Cortex of kidney (tissue), 1 donor: ENCODE results near the gene EIF5A.
"Not testable (repeated sequence)": the region's sequence is repeated elsewhere in the genome, so short reads cannot be mapped to it uniquely, and the experiment has no call there.

Experiments used
- DNase-seq: peaks from one replicate; lab custom pipeline; 2025; lab: John Stamatoyannopoulos, UW

The EIF5A gene

DNA sequence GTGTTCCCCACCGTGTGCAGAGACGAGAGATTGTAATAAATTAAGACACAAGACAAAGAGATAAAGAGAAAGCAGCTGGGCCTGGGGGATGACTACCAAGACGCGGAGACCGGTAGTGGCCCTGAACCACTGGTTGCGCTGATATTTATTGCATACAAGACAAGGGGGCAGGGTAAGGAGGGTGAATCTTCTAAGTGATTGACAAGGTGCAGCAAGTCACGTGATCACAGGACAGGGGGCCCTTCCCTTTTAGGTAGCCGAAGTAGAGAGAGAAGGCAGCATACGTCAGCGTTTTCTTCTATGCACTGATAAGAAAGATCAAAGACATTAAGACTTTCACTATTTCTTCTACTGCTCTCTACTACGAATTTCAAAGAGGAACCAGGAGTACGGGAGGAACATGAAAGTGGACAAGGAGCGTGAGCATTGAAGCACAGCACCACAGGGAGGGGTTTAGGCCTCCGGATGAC is 25.2 kb downstream of the EIF5A start:
- DNase-seq, result not testable (repeated sequence)

DNA sequence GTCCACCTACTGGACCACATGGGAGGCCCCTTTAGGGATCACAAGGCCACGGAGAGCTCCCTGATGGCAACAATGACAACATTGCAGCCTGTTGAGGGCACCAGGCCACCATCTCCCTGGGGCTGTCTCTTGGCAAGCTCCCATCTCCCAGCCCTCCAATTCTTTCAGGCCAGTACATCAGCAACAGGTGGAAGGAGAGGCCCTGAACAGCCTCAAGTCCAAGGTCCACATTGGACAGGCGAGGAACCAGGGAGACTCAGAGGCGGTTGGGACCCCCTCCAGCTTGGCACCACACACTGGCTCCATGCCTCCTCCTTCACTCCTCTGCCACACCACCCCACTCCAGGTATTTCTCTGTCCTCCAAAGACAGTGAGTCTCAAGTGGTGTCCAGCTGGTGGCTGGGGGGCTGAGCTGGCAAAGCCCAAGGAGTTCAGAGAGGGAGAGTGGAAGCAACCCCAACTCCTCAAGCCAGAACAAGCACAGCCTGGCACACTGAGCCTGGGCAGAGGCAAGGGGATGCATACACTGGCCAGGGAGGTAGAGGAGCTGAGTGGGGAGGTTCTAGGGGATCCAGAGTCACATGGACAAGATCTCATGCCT is 27.6 kb downstream of the EIF5A start:
- no peak for DNase-seq

GRCh38 chr17:7335765-7336164 is 28.3 kb downstream of the EIF5A start:
- DNase-seq, result not testable (repeated sequence)

GRCh38 chr17:7336240-7337175 is 29.1 kb downstream of the EIF5A start, which contains the start of gene ACAP1:
Gene ACAP1, plus strand, starts transcription at chr17:7336529. Its CDS starts 206 bp downstream, at chr17:7336735.
- DNase-seq, result no peak

DNA sequence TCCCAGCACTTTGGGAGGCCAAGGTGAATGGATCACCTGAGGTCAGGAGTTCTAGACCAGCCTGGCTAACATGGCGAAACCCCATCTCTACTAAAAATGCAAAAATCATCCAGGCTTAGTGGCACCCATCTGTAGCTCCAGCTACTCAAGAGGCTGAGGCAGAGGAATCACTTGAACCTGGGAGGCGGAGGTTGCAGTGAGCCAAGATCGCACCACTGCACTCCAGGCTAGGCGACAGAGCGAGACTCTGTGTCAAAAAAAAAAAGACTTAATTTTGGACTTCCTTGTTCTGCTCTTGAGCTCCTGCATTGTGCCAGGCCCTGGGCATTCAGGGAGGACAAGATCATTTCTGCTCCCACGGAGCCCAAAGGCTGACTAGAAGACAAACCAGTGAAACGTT is 30.2 kb downstream of the EIF5A start:
- DNase-seq, result not testable (repeated sequence)

- no peak for DNase-seq
These were observed 32.8 kb downstream of the EIF5A start for GRCh38 chr17:7340179-7340578.

DNA sequence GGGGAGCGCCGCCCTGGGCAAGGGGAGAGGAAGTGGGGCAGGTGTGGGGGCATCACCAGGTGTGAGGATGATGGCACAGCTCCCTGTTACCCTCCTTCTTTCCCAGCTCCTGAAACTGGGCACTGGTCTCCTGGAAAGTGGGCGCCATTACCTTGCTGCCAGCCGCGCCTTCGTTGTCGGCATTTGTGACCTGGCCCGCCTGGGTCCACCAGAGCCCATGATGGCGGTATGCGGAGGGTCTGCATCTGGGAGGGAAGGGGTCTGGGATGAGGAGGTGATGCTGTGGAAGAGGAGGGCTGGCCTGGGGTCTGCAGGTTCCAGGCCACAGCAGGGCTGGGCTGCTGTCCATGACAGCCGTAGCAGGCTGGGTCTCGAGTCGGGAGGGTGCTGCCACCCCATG is 34.4 kb downstream of the EIF5A start:
- DNase-seq, result no peak

GRCh38 chr17:7343250-7343649 is 35.8 kb downstream of the EIF5A start:
- no peak for DNase-seq

DNA sequence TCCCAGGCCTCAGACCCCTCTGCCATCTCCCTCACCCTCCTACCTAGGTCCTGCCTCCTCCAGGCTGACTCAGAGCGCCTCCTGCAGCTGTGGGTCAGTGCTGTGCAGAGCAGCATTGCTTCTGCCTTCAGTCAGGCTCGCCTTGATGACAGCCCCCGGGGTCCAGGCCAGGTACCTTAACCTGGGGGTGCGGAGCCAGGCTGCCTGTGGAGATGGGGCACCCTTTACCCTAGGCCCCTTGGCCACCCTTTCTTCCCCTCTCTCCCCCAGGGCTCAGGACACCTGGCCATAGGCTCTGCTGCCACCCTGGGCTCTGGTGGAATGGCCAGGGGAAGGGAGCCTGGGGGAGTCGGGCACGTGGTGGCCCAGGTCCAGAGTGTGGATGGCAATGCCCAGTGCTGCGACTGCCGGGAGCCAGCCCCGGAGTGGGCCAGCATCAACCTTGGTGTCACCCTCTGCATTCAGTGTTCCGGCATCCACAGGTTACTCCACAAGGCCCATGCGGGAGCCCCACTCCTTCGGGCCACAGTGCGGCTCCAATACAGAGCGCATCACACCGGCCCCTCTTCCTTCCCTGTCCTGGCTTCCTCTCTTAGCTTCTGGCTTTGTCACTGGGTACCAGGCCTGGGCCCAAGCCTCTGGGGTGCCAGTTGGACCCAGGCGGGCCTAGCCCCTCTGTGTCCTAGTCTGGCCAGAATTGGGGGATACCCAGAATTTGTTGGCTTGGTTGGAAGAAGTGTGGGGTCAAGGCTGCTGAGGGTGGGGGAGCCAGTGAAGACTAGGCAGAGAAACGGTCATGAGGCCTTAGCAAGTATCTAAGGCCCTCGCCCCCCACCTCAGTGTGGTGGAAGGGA is 39.6 kb downstream of the EIF5A start:
- DNase-seq, result no peak

DNA sequence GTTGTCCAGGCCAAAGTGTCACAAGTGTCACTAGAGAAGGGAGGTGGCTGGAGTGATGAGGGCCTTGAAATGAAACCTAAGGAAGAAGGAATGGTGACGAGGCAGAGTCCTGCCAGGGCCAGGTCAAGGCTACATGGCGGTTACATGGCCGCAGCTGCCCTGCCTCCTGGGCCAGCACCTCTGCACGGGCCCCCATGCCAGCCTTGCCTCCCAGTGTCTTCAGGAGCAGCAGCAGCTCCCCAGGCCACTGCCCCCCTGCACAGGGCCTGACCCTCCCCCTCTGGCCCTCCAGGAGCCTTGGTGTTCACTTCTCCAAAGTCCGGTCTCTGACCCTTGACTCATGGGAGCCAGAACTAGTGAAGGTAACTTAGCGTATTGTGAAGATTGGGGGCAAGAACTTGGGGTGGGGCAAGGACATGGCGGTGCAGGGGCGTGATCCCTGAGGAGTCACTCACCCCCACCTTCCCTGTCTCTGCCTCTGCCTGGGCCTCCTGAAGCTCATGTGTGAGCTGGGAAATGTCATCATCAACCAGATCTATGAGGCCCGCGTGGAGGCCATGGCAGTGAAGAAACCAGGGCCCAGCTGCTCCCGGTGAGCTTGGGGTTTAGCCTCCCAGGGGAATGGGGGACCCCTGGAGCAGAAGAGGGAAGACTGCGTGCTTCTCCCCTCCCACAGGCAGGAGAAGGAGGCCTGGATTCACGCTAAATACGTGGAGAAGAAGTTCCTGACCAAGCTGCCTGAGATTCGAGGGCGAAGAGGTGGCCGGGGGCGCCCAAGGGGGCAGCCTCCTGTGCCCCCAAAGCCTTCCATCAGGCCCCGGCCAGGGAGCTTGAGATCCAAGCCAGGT is 40.4 kb downstream of the EIF5A start:
- DNase-seq, result no peak

- DNase-seq, result no peak
These were observed 41.2 kb downstream of the EIF5A start for GRCh38 chr17:7348478-7349242.

- peak; percentile 27 for DNase-seq
These were observed 44.5 kb downstream of the EIF5A start, which contains the start of gene KCTD11 for GRCh38 chr17:7351665-7352502. Gene KCTD11, plus strand, starts transcription at chr17:7352162.

DNA sequence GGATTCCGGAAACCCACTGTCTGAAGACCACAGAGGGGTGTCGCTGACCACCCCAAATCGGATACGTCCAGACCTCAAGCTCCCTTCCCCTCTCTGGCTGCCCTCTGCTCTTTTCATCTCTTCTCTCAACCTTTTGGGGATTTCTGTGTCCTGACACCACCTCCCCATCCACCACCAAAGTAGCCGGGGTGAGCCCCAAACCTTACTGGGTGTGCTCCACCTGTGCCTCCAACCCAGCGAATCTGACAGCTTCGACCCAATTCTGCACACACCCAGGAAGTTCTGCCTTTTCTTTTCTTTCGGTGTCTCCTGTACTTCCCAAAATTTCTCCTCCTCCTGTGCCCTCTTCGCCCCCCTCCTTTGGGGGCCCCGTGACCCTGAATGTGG is 45.1 kb downstream of the EIF5A start:
- no peak for DNase-seq

DNA sequence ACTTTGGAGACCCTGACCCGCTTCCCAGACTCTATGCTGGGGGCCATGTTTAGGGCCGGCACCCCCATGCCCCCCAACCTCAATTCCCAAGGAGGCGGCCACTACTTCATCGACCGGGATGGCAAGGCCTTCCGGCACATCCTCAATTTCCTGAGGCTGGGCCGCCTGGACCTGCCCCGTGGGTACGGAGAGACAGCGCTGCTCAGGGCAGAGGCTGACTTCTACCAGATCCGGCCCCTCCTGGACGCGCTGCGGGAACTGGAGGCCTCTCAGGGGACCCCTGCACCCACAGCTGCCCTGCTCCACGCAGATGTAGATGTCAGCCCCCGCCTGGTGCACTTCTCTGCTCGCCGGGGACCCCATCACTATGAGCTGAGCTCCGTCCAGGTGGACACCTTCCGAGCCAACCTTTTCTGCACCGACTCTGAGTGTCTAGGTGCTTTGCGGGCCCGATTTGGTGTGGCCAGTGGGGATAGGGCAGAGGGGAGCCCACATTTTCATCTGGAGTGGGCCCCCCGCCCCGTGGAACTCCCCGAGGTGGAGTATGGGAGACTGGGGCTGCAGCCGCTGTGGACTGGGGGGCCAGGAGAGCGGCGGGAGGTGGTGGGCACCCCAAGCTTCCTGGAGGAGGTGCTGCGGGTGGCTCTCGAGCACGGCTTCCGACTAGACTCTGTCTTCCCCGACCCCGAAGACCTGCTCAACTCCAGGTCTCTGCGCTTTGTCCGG is 45.6 kb downstream of the EIF5A start:
- DNase-seq, result no peak

DNA sequence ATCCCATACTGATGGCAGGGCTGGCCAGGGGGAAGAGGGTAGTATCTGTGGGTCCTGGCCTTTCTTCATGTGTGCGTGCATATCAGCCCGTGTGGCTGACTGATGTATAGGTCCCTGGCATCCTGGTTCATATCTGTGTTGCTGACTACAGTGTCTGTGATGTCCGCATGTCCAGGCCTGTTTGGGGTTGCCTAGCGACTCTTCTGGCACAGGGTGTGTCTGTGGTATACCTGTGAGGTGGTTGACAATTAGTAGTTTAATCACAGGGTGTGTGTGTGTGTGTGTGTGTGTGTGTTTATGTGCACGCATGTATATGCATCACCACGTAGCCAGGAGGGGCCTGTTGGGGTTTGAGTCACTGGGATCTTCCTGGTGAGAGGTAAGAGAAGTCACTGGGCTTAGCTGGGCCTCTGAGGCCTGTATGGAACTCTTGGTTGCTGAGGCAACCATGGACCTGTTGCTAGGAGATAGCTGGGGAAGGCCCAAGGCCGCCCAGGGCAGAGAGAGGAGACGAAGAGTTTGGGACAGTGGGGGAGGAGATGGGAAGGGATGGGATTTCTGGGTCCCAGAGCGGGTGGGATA is 46.9 kb downstream of the EIF5A start:
- no peak for DNase-seq

DNA sequence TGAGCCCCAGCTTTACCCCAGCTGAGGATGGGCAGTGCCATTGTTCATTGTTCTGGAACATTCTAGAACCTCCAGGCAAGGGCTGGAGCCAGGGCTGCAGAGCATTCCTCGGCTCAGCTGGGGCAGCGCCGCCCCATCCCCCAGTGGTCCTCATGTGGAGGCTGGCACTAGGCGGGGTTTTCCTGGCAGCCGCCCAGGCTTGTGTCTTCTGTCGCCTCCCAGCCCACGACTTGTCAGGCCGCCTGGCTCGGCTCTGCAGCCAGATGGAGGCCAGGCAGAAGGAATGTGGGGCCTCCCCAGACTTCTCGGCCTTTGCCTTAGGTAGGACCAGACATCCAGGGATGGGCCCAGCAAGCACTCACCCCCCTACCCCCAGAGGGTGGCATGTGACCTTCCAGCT is 47.6 kb downstream of the EIF5A start, which contains the start of gene TMEM95:
Gene TMEM95 (plus strand): TSS at position 104 of the 400 bp plus-strand sequence. CDS start 49 bp downstream, at position 153.
- DNase-seq, result no peak

DNA sequence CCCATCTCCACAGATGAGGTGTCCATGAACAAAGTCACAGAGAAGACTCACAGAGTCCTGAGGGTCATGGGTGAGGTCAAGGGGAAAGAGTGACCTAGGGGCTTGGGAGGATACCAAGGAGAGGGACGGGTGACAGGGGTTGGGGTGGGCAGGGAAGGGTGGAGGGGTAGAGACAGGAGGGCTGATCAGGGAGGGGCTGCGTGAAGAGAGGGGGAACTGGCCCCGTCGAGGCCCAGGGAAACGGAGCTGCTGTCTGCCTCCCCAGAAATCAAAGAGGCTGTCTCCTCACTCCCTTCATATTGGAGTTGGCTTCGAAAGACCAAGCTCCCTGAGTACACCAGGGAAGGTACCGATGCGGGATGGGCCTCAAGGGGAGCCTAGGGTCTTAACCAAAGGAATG is 48.1 kb downstream of the EIF5A start:
- no peak for DNase-seq

- no peak for DNase-seq
These were observed 48.7 kb downstream of the EIF5A start for GRCh38 chr17:7356072-7356549.
